GM23338 (cell line): ENCODE data around the gene SH3BP2. TPM values are rescaled to one million over a fixed set of nuclear protein-coding genes. Genes with fewer than 3 reads are reported as not detected.

Experiments used
- ATAC-seq: fragments of 200-7000 bp; cut with Tn5 transposase; 3 replicates; pipeline ENCODE4 v1.9.1; 2020
- DNase-seq: peaks from one replicate; pipeline ENCODE4 v3.0.0-alpha.2; 2015; ENCODE audit warnings: low spot score
- H2AFZ ChIP-seq: fragments of 200-600 bp; sonication (generic); 2 replicates; pipeline ENCODE4 v1.8.0; 2016; ENCODE audit warnings: antibody characterized with exemption, mild to moderate bottlenecking, moderate library complexity
- H3F3A ChIP-seq: fragments of 200-600 bp; sonication (generic); replicated peaks from 2 replicates; pipeline ENCODE4 v1.8.0; 2017; ENCODE audit warnings: antibody characterized with exemption, mixed run types, low read depth
- H3K27ac ChIP-seq: fragments of 200-600 bp; sonication (generic); 2 replicates; pipeline ENCODE4 v1.6.1; 2016; ENCODE audit warnings: low read depth
- H3K27me3 ChIP-seq: fragments of 200-600 bp; sonication (generic); 2 replicates; pipeline ENCODE4 v1.8.0; 2016; ENCODE audit warnings: mild to moderate bottlenecking, mixed run types, moderate library complexity; ENCODE audit not compliant: insufficient read depth
- H3K36me3 ChIP-seq: fragments of 200-600 bp; sonication (generic); 2 replicates; pipeline ENCODE4 v1.8.0; 2016; ENCODE audit warnings: mild to moderate bottlenecking; ENCODE audit not compliant: insufficient read depth
- H3K4me1 ChIP-seq: fragments of 200-600 bp; sonication (generic); 2 replicates; pipeline ENCODE4 v1.8.0; 2016; ENCODE audit warnings: mild to moderate bottlenecking, moderate library complexity; ENCODE audit not compliant: insufficient read depth
- H3K4me2 ChIP-seq: fragments of 200-600 bp; sonication (generic); 2 replicates; pipeline ENCODE4 v1.7.1; 2017; ENCODE audit warnings: mixed run types
- H3K4me3 ChIP-seq: fragments of 200-600 bp; sonication (generic); 2 replicates; pipeline ENCODE4 v1.6.1; 2016; ENCODE audit warnings: mixed run types
- H3K79me2 ChIP-seq: fragments of 200-600 bp; sonication (generic); replicated peaks from 2 replicates; pipeline ENCODE4 v1.8.0; 2017; ENCODE audit warnings: mild to moderate bottlenecking; ENCODE audit not compliant: insufficient read depth
- H3K9me2 ChIP-seq: fragments of 200-600 bp; sonication (generic); 2 replicates; pipeline ENCODE4 v1.8.0; 2017; ENCODE audit not compliant: insufficient read depth
- H4K20me1 ChIP-seq: fragments of 200-600 bp; sonication (generic); replicated peaks from 2 replicates; pipeline ENCODE4 v1.8.0; 2017; ENCODE audit warnings: mild to moderate bottlenecking; ENCODE audit not compliant: insufficient read depth
- H3K27ac Mint-ChIP-seq: 2 replicates; pipeline ENCODE4 v1.8.0; 2020; ENCODE audit warnings: inconsistent platforms, mild to moderate bottlenecking, moderate library complexity, mixed read lengths
- H3K27me3 Mint-ChIP-seq: 3 replicates; pipeline ENCODE4 v1.8.0; 2022; ENCODE audit warnings: low read depth, mild to moderate bottlenecking, moderate library complexity, mixed read lengths, inconsistent platforms; ENCODE audit not compliant: insufficient read depth, poor library complexity
- H3K36me3 Mint-ChIP-seq: 3 replicates; pipeline ENCODE4 v1.8.0; 2021; ENCODE audit warnings: low read depth, mild to moderate bottlenecking, inconsistent platforms, moderate library complexity, mixed read lengths
- H3K4me1 Mint-ChIP-seq: 3 replicates; pipeline ENCODE4 v1.8.0; 2020; ENCODE audit warnings: mild to moderate bottlenecking, inconsistent platforms, mixed read lengths
- H3K4me3 Mint-ChIP-seq: 3 replicates; pipeline ENCODE4 v1.8.0; 2021; ENCODE audit warnings: moderate library complexity, mild to moderate bottlenecking, inconsistent platforms, mixed read lengths
- H3K9me3 Mint-ChIP-seq: 3 replicates; pipeline ENCODE4 v1.8.0; 2020; ENCODE audit warnings: moderate library complexity, mild to moderate bottlenecking, inconsistent platforms, mixed read lengths
- CREB1 ChIP-seq: fragments of 250-450 bp; sonication (Bioruptor Pico); IDR thresholded peaks from 2 replicates; pipeline ENCODE4 v1.5.0; 2020; ENCODE audit warnings: low read depth, mild to moderate bottlenecking, moderate library complexity
- EZH2 ChIP-seq: fragments of 200-600 bp; sonication (generic); IDR thresholded peaks from one replicate; pipeline ENCODE4 v1.8.0; 2017; ENCODE audit warnings: antibody characterized with exemption, mild to moderate bottlenecking, low read depth; ENCODE audit not compliant: unreplicated experiment
- JUNB ChIP-seq: IDR thresholded peaks from one replicate; pipeline ENCODE4 v1.6.1; 2016; ENCODE audit warnings: antibody characterized with exemption; ENCODE audit not compliant: unreplicated experiment
- NANOG ChIP-seq: IDR thresholded peaks from 2 replicates; pipeline ENCODE4 v1.6.1; 2016; ENCODE audit warnings: antibody characterized with exemption, borderline replicate concordance
- STAT1 ChIP-seq: IDR thresholded peaks from one replicate; pipeline ENCODE4 v1.6.1; 2016; ENCODE audit warnings: antibody characterized with exemption; ENCODE audit not compliant: unreplicated experiment
- ZNF114 ChIP-seq: fragments of 250-450 bp; sonication (Bioruptor Pico); IDR thresholded peaks from 2 replicates; pipeline ENCODE4 v1.5.0; 2020; ENCODE audit warnings: mild to moderate bottlenecking, moderate library complexity
- ZNF331 ChIP-seq: fragments of 250-450 bp; sonication (Bioruptor Pico); IDR thresholded peaks from 2 replicates; pipeline ENCODE4 v1.5.0; 2020; ENCODE audit warnings: low read depth, mild to moderate bottlenecking, moderate library complexity
- polyA plus RNA-seq: library from polyadenylated mRNA; unstranded; fragments of >200 nt; fragmentation: Nextera tagmentation; extraction: Ambion mirVana; gene quantifications from 2 replicates; pipeline ENCODE4 v1.2.1, GENCODE V29; 2016
- total RNA-seq: library from RNA; depleted of rRNA; stranded (reverse); fragments of >200 nt; shearing (Covaris generic); gene quantifications from 2 replicates; pipeline ENCODE4 v1.2.3, GENCODE V29; 2014
- TF ChIP-seq, protein P1 (sequence below): IDR thresholded peaks from one replicate; pipeline ENCODE4 v1.6.1; 2018; ENCODE audit warnings: antibody characterized with exemption; ENCODE audit not compliant: unreplicated experiment
- TF ChIP-seq, protein P2 (sequence below), 2 experiments: fragments of 200-600 bp in 1 of 2; sonication (generic) in 1 of 2; conservative IDR thresholded peaks; 2 replicates each; pipeline versions ENCODE4 v1.5.1 to v1.6.1; 2016 to 2017; ENCODE audit warnings: antibody characterized with exemption in 2 of 2, low read depth in 2 of 2, mild to moderate bottlenecking in 2 of 2, moderate library complexity in 1 of 2

The SH3BP2 gene
- total and polyA plus RNA-seq, 2 experiments from 2014 or later = 15.2 to 43.9 TPM

DNA sequence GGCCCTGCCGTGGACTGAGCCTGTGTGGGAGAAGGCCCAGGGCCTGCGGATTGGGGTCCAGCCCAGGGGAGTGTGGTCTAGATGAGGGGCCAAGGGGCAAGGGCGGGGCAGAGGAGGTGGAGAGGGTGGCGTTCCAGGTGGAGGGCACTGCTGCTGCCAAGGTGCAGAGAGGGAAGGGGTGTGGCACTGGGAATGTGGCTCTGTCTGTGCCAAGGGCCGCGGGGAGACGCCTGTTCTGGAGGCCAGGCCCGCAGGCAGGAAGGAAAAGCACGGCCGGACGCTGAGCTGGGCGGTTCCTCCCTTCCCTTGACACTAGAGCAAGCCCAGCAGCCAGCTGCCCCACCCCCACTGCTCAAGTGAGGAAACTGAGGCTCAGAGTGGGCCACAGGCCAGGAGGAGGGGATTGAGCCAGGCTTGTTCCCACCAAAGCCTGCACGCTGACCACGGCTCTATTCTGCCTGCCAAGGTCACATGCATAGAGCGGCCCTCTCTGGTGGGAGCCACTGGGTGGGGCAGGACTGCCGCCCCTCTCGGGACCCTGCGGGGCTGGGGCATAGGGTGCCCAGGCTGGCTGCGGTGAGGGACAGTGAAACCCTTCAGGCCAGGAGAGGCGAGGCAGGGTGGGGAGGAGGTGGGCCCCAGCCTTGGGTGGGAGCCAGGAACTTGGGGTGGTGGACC, 13.0 kb downstream of the SH3BP2 start:
- Histone ChIP-seq H3K4me2 (no peak overlapping the region), H3K4me1 (peaks cover 7% of the 10 kb centered on the region; the same call in 1 of the 2 replicates), H3K4me3 (no peak overlapping the region), H3F3A (peaks cover 6% of the 10 kb centered on the region), H3K36me3 (no peaks in the 10 kb centered on the region), H3K79me2 (no peaks in the 10 kb centered on the region), H4K20me1 (no peaks in the 10 kb centered on the region), H3K27ac (no peak overlapping the region), H2AFZ (no peak overlapping the region), H3K27me3 (no peaks in the 10 kb centered on the region), H3K9me2 (no peaks in the 10 kb centered on the region)
- Mint-ChIP-seq H3K27ac (no peak overlapping the region), H3K36me3 (no peaks in the 10 kb centered on the region), H3K4me3 (no peak overlapping the region), H3K4me1 (peaks cover 15% of the 10 kb centered on the region; the same call in 2 of the 3 replicates), H3K27me3 (peaks cover 3% of the 10 kb centered on the region), H3K9me3 (no peaks in the 10 kb centered on the region)
- DNase-seq = no peak
- no peak for ATAC-seq
- TF ChIP-seq NANOG (no peak), EZH2 (no peak), ZNF331 (CRISPR knock-in tag) (no peak), JUNB (no peak), ZNF114 (CRISPR knock-in tag) (no peak), STAT1 (no peak), CREB1 (no peak)
- TF ChIP-seq, protein P1, sequence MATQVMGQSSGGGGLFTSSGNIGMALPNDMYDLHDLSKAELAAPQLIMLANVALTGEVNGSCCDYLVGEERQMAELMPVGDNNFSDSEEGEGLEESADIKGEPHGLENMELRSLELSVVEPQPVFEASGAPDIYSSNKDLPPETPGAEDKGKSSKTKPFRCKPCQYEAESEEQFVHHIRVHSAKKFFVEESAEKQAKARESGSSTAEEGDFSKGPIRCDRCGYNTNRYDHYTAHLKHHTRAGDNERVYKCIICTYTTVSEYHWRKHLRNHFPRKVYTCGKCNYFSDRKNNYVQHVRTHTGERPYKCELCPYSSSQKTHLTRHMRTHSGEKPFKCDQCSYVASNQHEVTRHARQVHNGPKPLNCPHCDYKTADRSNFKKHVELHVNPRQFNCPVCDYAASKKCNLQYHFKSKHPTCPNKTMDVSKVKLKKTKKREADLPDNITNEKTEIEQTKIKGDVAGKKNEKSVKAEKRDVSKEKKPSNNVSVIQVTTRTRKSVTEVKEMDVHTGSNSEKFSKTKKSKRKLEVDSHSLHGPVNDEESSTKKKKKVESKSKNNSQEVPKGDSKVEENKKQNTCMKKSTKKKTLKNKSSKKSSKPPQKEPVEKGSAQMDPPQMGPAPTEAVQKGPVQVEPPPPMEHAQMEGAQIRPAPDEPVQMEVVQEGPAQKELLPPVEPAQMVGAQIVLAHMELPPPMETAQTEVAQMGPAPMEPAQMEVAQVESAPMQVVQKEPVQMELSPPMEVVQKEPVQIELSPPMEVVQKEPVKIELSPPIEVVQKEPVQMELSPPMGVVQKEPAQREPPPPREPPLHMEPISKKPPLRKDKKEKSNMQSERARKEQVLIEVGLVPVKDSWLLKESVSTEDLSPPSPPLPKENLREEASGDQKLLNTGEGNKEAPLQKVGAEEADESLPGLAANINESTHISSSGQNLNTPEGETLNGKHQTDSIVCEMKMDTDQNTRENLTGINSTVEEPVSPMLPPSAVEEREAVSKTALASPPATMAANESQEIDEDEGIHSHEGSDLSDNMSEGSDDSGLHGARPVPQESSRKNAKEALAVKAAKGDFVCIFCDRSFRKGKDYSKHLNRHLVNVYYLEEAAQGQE = no peak
- TF ChIP-seq, protein P2, sequence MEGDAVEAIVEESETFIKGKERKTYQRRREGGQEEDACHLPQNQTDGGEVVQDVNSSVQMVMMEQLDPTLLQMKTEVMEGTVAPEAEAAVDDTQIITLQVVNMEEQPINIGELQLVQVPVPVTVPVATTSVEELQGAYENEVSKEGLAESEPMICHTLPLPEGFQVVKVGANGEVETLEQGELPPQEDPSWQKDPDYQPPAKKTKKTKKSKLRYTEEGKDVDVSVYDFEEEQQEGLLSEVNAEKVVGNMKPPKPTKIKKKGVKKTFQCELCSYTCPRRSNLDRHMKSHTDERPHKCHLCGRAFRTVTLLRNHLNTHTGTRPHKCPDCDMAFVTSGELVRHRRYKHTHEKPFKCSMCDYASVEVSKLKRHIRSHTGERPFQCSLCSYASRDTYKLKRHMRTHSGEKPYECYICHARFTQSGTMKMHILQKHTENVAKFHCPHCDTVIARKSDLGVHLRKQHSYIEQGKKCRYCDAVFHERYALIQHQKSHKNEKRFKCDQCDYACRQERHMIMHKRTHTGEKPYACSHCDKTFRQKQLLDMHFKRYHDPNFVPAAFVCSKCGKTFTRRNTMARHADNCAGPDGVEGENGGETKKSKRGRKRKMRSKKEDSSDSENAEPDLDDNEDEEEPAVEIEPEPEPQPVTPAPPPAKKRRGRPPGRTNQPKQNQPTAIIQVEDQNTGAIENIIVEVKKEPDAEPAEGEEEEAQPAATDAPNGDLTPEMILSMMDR (conservative IDR thresholded peaks at IDR 0.05; ENCODE audit: low read depth in 2 of 2) = no peak
